Right ventricle myocardium inferior (tissue), 1 donor: ENCODE results near the gene CCL4. TPM values are rescaled to one million over a fixed set of nuclear protein-coding genes. Genes with fewer than 3 reads are reported as not detected.
A peak's percentile ranks its signal among the peaks of the same experiment; 100 is the strongest.
"Not testable (repeated sequence)": the region's sequence is repeated elsewhere in the genome, so short reads cannot be mapped to it uniquely, and the experiment has no call there.

Source experiments
- ATAC-seq: fragments of 200-7000 bp; cut with Tn5 transposase; one replicate; pipeline ENCODE4 v1.9.1; 2020; ENCODE audit warnings: mild to moderate bottlenecking, moderate library complexity
- DNase-seq: peaks from one replicate; pipeline ENCODE4 v3.0.0; 2021; ENCODE audit errors: missing footprints
- intact Hi-C: fragments of 100-400 bp; cut with DNase I; formaldehyde crosslinking; loops from one replicate; pipeline ENCODE4 v1.11.0; 2022
- long read RNA-seq: library from polyadenylated mRNA; unstranded; transcript quantifications from one replicate; pipeline ENCODE4 v2.0.0, GENCODE V29; 2021
- total RNA-seq: library from RNA; stranded (reverse); fragmentation: NEBNext Ultra II Directional; extraction: Animal tissue kit (Norgen Biotek cat#: 25700); gene quantifications from one replicate; pipeline ENCODE4 v1.2.1, GENCODE V29; 2021
- donor health status: DM: no; HTN: yes; CAD: no; lungs with severe emphysema.

CCL4 gene
- total RNA-seq: 0.92 TPM
- long read RNA-seq: 0 reads

DNA sequence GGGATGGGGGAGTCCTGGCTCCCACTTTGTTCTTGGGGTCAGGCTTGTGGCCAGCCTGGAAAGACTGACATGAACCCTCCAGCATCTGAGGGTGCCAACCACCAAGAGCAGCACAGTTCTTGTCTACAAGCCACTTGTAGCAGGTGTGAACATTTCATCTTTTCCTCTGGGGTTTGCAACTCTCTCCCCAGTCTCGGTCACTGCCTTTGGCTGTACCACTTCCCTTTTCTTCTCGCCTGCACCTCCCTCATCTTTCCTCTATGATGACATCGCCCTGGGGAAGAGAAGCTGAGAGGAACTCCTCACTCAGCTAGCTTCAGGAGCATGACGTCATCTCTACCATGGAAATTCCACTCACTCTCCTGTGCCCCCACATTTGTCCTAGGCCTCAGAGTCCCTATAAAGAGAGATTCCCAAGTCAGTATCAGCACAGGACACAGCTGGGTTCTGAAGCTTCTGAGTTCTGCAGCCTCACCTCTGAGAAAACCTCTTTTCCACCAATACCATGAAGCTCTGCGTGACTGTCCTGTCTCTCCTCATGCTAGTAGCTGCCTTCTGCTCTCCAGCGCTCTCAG is at the start of gene CCL4:
Gene CCL4, plus strand, starts transcription at position 427 of the 575 bp plus-strand sequence. Its CDS starts 79 bp downstream, at position 506.
- DNase-seq, intact Hi-C loops: not testable (repeated sequence)
- ATAC-seq: peak; percentile 78

DNA sequence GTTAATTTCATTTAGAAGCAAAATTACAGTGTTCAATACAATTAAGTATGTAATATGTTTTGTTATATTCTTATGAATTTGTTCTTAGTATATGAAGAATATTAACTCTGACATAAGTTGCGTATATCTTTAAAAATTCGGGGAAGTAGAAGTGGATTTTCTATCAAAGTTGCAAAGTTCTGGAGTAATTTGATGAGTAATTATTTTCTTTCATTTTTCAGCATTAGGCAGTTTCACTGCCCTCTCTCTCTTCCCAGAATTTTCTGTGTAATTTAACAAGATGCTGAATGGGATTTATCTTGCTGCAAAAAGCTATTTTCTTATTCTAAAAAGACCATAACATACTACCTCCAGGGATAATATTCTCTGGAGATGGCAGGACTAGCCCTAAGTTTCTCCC is 48.5 kb upstream of the CCL4 start:
- intact Hi-C loops: no loop called here
- ATAC-seq: no peak
- DNase-seq: no peak

DNA sequence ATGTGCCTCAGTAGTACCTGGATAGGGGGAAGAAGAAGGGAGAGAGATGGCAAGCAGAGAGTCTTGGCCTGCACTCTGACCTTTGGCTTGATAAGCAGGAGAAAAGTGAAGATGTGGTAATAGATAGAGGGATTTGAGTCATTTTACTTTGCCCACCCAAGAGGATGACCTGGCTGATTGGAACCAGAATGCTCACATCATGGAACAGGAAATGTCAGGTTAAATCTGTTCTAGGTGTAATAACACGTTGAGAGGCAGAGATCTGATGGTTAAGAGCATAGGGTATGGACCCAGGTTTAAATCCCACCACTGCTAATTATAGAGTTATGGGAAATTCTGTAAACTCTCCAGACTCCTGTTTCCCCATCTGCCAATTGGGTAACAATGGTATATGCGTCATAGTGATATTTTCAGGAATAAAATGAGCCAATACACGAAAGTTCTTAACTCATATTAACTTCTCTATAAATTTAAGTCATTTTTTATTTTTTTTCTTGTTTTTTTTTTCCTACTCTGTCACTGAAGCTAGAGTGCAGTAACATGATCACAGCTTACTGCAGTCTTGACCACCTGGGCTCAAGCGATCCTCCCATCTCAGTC is 47.6 kb upstream of the CCL4 start:
- DNase-seq (no peak), ATAC-seq (no peak)
- intact Hi-C loops: no loop called here

DNA sequence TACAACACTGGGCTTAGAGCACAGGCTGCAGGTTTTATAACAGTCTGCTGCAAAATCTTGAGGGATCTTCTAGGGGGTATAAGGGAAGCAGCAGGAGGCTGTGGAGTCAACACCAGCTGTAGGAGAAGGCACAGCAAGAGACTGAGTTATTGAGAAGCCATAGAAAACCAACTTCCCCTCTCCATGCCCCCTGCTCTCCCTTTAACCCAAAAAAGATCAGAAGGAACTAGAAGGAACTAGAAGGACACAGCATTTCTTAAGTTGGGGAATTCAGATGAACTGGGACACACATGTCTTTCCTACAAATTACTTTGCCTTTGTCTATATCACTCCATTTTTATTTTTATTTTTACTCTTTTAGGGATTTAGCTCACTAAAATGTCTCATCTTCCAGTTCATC is 45.7 kb upstream of the CCL4 start:
- intact Hi-C loops: no loop called here
- no peak for ATAC-seq
- DNase-seq: no peak

DNA sequence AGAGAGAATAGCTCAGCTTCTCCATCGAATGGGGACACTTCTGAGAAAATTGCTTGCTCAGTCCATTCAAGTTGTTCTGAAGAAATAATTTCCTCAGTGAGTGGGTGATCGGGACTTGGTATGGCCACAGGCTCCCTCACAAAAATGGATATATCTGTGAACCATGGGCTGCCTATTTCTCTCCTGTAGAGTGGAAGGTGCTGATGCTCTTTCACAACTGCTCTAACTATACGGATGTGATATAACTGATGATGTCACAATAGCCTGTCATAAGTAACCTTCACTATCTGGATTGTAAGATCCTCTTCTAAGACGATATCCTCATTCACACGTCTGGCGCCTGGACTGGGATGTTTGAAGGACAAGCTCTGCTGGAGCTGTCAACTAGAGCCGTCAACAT is 44.2 kb upstream of the CCL4 start:
- intact Hi-C loops: no loop called here
- ATAC-seq (no peak), DNase-seq (no peak)

DNA sequence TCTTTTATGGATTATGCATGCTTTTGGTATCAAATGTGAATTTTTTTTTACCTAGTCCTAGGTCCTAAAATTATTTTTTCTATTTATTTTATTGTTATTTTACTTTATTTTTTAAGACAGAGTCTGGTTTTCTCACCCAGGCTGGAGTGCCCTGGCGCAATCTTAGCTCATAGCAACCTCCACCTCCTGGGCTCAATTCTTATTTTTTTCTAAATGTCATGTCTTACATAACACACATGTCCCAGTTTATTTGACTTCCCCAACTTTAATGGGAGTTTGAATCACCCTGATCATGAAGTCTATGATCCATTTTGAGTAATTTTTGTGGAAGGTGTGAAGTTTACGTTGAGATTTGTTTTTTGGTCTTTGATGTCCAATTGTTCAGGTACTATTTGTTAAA is 42.8 kb upstream of the CCL4 start:
- no peak for ATAC-seq
- no peak for DNase-seq
- intact Hi-C loops: no loop called here

DNA sequence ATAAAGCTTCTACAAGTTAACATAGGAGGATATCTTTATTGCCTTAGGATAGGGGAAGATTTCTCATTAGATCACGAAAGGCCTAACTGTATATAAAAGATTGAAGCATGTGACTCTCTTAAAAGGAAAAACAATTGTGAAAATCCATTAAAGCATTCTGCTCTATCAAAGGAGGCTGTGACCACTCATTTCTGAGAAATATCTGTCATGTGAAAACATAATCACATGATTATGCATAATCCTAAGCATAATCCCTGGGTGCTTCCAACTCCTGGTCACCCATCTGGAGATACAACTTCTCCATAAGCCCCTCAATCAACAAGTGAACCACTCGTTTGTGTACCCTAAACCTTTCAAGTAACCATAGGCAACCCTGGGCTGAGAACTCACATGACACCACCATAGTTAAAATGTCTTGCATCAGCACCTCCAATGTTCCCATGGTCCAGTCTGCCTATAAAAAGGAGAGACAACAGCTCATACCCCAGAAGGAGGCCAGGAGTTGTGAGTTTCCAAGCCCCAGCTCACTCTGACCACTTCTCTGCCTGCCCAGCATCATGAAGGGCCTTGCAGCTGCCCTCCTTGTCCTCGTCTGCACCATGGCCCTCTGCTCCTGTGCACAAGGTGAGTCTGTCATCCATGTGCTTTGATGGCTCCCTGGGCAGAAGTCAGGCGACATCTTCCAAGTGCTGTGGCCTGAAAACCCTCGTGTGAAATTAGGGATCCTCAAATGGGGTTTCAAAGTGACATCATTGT is 39.7 kb upstream of the CCL4 start, which contains the start of gene CCL18:
Gene CCL18, plus strand, starts transcription at position 487 of the 756 bp plus-strand sequence. Its CDS starts 71 bp downstream, at position 558.
- intact Hi-C loops: no loop called here
- no peak for ATAC-seq
- DNase-seq: no peak

DNA sequence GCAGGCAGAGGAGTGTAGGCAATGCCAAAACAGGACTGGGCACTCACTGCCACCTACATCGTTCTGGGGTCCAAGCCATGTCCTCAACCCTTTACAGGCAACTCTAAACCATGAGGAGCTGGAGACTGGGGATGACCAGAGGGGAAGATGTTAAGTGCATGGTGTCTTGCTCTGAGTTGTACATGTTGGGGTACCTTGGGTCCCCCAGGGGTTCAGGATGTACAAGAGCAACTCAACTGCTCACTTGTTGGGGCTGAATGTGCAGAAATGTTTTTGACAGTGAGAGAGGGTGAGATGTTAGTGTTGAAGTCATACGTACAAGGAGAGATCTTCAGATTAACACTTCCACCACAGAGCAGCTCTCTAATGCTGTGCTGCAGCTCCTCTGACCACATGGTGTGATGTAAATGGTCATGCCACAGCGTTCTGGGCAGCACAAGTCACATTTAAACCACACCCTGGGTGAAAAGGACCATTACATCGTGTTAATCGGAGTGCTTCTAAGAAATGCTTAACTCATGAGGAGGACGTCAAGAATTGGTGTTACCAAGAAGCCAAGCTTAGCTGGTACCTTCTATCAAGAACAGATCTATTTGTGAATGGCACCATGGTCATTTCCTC is 37.2 kb upstream of the CCL4 start:
- ATAC-seq (no peak), DNase-seq (no peak)
- intact Hi-C loops: no loop called here

DNA sequence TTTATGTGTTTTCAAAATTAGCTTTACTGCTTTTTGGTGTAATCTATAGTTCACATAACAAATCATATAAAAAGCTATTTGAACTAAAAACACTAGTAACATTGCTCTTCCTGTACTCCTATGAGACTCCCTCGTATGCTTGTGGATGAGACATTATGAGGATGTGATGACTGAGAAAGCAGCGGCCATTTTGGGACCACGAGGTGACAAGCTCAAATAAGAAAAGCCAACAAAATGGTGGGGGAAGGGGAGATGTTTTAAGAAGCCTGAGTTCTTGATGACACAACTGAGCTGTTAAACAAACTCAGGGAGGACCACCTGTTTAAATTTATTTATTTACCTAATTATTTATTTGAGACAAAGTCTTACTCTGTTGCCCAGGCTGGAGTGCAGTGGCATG is 35.1 kb upstream of the CCL4 start:
- intact Hi-C loops: no loop called here
- no peak for ATAC-seq
- DNase-seq: no peak

DNA sequence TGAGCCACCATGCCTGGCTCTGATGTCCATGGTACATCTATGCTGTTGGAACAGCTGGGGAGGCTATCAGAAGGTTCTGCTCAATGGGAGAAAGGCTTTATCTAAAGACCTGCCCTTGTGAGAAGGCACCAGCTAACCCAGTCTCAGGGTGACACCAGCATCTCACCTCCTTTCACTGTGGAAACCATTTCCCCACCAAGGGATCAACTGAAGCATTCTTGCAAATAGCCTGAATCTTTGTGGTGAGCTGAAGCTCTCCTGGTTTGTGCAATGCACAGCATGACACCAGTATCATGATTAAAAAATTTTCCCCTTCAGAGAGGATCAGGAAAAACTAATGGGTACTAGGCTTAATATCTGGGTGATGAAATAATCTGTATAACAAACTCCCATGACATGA is 34.5 kb upstream of the CCL4 start:
- intact Hi-C loops: no loop called here
- DNase-seq (no peak), ATAC-seq (no peak)

DNA sequence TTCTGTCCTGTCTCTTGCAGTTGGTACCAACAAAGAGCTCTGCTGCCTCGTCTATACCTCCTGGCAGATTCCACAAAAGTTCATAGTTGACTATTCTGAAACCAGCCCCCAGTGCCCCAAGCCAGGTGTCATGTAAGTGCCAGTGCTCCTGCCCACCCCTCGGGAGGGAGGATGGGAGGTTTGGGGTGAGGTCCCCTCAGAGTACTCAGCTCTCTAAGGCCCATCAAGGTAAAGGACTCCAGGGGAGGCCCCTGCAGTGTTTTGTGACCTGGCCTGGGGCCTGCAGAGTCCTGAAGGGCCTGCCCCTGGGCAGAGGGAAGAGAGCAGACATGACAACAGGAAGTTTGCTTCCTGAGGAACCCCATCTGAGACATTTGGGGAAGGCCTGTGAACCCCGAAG is 33.2 kb upstream of the CCL4 start:
- intact Hi-C loops: loop anchor here (5.0 to 10.0 kb wide), 2 partner anchors 56 to 98 kb away; partner anchors contain the start of gene CCL23
- no peak for ATAC-seq
- DNase-seq: no peak

DNA sequence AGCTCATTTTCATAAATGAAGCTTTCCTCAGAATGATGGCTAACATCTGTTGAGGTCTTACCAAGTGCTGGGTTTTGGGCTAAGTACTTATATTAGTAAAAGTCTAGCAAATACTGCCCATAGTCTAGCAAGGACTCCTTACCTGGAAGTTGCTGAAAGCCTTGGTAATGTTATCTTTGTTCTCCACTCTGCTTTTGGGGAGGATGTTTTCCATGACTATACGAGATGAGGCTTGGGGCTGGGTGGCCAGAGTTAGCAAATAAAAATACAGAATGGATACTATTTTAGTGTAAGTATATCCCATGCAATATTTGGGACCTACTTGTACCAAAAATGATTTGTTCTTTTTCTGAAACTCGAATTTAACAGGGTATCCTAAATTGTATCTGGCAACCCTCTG is 31.9 kb upstream of the CCL4 start:
- no peak for ATAC-seq
- no peak for DNase-seq
- intact Hi-C loops: loop anchor here (5.0 to 10.0 kb wide), 2 partner anchors 57 to 99 kb away; partner anchors contain the start of gene CCL23

DNA sequence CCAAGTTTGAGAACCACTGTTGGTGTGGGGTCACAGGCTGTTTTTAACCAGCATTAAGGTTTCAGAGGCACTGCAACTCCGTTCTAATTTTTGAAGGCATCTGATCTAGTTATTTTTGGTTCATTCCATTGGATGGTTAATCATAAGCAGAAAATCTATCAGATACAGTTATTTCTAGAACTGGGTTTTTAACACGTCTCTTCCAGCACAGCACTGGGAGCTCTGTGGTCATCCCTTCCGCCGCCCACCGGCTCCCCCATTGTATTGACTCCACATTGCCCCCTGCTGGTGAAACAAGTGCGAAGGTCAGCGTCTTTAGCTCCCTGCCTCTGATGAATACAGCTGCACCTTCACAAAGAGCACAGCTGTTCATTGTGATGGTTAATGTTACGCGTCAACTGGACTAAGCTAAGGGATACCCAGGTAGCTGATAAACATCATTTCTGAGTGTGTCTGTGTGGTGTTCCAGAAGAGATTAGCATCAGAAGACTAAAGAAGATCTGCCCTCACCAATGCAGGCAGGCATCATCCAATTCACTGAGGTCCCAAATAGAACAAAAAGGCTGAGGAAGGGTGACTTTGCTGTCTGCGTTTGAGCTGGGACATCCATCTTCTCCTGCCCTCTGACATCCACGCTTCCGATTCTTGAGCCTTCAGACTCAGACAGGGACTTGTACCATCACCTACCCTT is 31.1 kb upstream of the CCL4 start:
- DNase-seq (peak; percentile 83), ATAC-seq (no peak)
- intact Hi-C loops: loop anchor here (5.0 to 10.0 kb wide), 2 partner anchors 58 to 100 kb away; partner anchors contain the start of gene CCL23

DNA sequence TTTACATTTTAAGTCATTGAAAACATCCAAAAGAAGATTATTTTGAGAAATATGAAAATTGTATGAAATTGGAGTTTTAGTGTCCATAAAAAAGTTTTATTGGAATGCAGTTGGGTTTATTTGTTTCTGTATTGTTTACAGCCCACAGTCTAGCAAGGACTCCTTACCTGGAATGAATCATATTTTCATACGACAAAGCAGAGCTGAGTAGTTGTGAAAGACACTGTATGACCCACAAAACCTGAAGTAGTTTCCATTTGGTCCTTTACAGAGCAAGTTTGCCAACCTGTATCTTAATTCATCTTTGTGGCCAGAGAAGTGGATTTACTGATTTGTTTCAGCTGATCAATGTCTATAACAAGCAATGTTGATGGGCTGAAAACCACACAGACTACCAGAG is 29.3 kb upstream of the CCL4 start:
- intact Hi-C loops: loop anchor here (5.0 to 10.0 kb wide), 2 partner anchors 60 to 102 kb away; partner anchors contain the start of gene CCL23
- no peak for ATAC-seq

DNA sequence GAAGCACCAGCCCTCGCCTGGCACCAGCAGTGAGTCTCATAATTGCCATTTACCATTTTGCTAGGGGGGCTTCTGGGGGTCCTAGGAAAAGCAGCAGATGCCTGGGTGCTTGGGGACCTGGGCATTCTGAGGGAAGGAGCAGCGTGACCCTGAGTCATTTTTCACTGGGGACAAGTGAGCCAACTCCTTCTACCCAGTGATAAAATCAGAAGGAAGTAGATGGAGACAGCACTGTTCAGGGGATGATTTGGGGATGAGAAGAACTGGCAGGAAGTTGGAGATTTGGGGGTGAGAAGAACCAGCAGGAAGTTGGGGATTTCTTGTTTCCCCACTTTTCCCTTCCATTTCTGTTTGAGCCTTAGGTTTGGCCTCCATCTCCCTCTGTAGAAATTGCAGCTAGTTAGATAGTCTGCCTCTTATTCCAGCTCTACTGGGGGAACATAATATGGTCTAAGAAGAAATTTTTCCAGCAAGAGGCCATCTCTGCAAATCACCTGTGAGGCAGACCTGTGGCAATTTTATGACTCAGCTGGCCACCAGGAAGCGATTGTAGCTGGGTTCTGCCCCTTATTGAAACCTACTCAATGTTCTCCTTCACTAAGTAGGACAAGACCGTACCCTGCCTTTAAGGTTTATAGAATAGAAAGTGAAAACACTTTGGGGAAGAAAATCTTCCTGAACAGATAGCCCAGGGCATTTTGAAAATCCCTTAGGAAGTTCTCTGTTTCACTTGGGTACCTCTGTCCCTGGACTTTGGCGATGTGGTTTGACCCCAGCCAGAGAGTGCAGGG is 21.8 kb upstream of the CCL4 start:
- DNase-seq, ATAC-seq, intact Hi-C loops: not testable (repeated sequence)

More for the DNA sequence above, 29.3 kb upstream of the CCL4 start:
- no peak for DNase-seq

DNA sequence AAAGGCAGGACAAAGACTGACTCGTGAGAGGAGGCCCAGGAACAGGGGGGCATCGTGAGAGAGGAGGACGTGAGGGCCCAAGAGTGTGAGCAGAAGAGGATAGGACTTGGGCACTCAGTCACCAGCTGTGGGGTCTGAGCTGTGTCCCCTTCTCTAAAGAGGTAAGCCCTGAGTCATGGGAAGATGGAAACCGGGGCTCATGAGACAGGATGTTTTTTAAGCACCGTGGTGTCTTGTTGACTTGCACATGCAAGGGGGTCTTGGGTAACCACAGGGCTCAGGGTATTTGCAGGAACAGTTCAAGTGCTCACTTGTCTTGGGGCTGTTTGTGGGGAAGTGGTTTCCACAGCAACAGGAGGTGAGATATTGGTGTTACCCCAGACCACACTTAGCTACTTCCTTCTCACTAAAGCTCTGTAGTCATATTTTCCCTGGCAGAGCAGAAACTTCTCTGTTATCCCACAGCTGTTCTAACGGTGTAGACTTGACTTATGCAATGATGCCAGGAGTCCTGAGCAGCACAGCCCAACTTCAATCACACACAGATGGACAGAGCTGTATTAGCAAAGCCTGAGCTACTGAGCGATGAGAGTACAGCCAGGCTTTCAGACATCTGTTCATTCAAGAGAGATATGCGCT is 21.0 kb upstream of the CCL4 start:
- intact Hi-C loops, DNase-seq: not testable (repeated sequence)
- peak; percentile 89 for ATAC-seq

DNA sequence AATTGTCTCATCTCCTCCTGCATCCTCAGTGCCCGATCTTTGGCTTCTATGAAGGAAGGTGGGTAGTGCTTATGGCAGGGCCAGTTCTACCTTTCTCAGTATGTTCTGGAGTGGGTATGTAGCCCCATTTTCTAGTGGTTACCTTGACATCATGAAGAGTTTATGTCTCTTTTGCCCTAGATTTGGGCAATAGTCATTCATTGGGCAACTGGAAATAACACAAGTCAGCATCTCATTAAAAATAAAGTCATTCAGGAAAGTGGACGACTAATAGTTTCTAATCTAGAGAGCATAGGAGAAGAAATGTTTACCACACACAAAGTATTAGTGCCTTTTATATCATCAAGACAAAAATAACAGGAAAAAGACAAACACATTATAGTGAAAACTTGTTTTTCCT is 19.9 kb upstream of the CCL4 start:
- ATAC-seq, DNase-seq, intact Hi-C loops: not testable (repeated sequence)
